ENCODE data around the gene MXRA7.

MXRA7 gene

GRCh38 chr17:76659928-76660655, 50.7 kb downstream of the MXRA7 start (continued):
- TF ChIP-seq TSHZ1 (tag by site-specific recombination; IDR thresholded peaks at IDR 0.05; ENCODE audit: borderline replicate concordance): 0 out of 2 replicates have a peak, but pooled peaks have one; percentile 71
- peak; percentile 86 for TF ChIP-seq ZNF664 (tag by site-specific recombination; IDR thresholded peaks at IDR 0.05)
- peak; percentile 73 for TF ChIP-seq OSR2 (tag by site-specific recombination; IDR thresholded peaks at IDR 0.05)
- TF ChIP-seq ZBTB17 (tag by site-specific recombination; IDR thresholded peaks at IDR 0.05): peak; percentile 56; the same call in 1 of the 2 replicates
- TF ChIP-seq ZNF830 (tag by site-specific recombination; IDR thresholded peaks at IDR 0.05; ENCODE audit: low read depth): no peak
- 0 out of 2 replicates have a peak, but pooled peaks have one; percentile 47 for TF ChIP-seq ZNF558 (tag by site-specific recombination; IDR thresholded peaks at IDR 0.05)
- TF ChIP-seq ZNF629 (tag by site-specific recombination; IDR thresholded peaks at IDR 0.05): peak; percentile 80
- TF ChIP-seq ZNF148 (tag by site-specific recombination; IDR thresholded peaks at IDR 0.05; ENCODE audit: borderline replicate concordance): 0 out of 2 replicates have a peak, but pooled peaks have one; percentile 63
- TF ChIP-seq ZBTB8A (tag by site-specific recombination; IDR thresholded peaks at IDR 0.05): peak; percentile 86
- TF ChIP-seq ZBTB26 (tag by site-specific recombination; optimal IDR thresholded peaks at IDR 0.05): peak; percentile 12
- TF ChIP-seq ZSCAN4 (tag by site-specific recombination; IDR thresholded peaks at IDR 0.05): peak; percentile 12; the same call in 1 of the 2 replicates
- peak; percentile 41; the same call in 1 of the 2 replicates for TF ChIP-seq ATF2 (tag by site-specific recombination; IDR thresholded peaks at IDR 0.05; ENCODE audit: low read depth)
- peak; percentile 81 for TF ChIP-seq ZNF366 (tag by site-specific recombination; conservative IDR thresholded peaks at IDR 0.05)
- peak; percentile 90 for TF ChIP-seq ZBTB44 (tag by site-specific recombination; IDR thresholded peaks at IDR 0.05)
- TF ChIP-seq GFI1B (tag by site-specific recombination; IDR thresholded peaks at IDR 0.05): no peak
- TF ChIP-seq ZIC2 (tag by site-specific recombination; IDR thresholded peaks at IDR 0.05): 0 out of 2 replicates have a peak, but pooled peaks have one; percentile 26
- no peak for TF ChIP-seq ZNF501 (tag by site-specific recombination; IDR thresholded peaks at IDR 0.05)
- TF ChIP-seq ZNF518A (tag by site-specific recombination; conservative IDR thresholded peaks at IDR 0.05; ENCODE audit: low read depth): peak; percentile 24; the same call in 1 of the 2 replicates
- TF ChIP-seq ZNF211 (tag by site-specific recombination; IDR thresholded peaks at IDR 0.05; ENCODE audit: low read depth): no peak
- TF ChIP-seq ZNF223 (tag by site-specific recombination; IDR thresholded peaks at IDR 0.05): no peak

All from HEK293 (cell line).